ENCODE results near the gene GLS. TPM values are rescaled to one million over a fixed set of nuclear protein-coding genes. Genes with fewer than 3 reads are reported as not detected.

Gene GLS
- total and polyA plus RNA-seq, 2 of the 13 experiments (the other 11 are each of a cell fraction or from before 2014, with no cell fraction given): 78.6 to 183 TPM

DNA sequence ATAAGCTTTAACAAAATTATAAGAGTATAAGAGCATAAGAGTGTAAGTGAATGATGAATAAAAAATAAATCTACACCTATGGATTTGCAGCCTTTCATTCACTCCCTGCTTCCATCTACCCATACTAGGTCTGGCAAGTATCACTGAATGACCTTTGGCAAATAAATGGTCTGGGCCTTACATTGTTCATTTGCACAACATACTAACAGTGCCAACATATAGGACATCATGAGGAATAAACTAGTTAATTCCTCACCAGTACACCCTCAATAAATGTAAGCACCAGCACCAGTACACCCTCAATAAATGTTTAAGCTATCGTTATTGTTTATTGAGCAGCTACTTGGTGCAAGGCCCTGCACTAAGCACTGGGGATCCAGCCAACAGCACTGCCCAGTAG lies 106.5 kb downstream of the GLS start:
- intact Hi-C loops (cut with micrococcal nuclease; ENCODE audit: unreplicated experiment) (loop anchor here (10.0 kb wide), 1 partner anchor 382 kb away; no protein-coding TSS in a partner anchor), in situ Hi-C loops (cut with HindIII; ENCODE audit: extremely low pct_ligation_motif_present, low pct_unique_long_range_greater_than_20kb) (no loop called here)
- FAIRE-seq: no peak
- no peak overlapping the region for H3K27ac ChIP-seq (ENCODE audit: extremely low read length, insufficient read depth, low read length)
- no peak overlapping the region for H3K9ac ChIP-seq (ENCODE audit: insufficient read depth, low read depth, low read length)
- ChIA-PET POLR2A (no interaction called here), CTCF (ENCODE audit: low intra/inter-chr PET ratio, low total read pairs) (no interaction called here)
- no peaks in the 10 kb centered on the region for H3K79me2 ChIP-seq (ENCODE audit: insufficient read depth, low read length)
- no peaks in the 10 kb centered on the region for H3K27me3 ChIP-seq (ENCODE audit: control insufficient read depth in 1 of 2, insufficient read depth in 2 of 2, low read length in 2 of 2)
- no peaks in the 10 kb centered on the region for H3K9me3 ChIP-seq (ENCODE audit: low read length)
- H3K4me1 ChIP-seq (ENCODE audit: insufficient read depth, low read length): no peaks in the 10 kb centered on the region
- no peaks in the 10 kb centered on the region for H4K20me1 ChIP-seq (ENCODE audit: insufficient read depth, low read length)
- 92% methylated on average over 1 of the region's 1 CpG for WGBS (ENCODE audit: low lambda C conversion rate)
- no peak overlapping the region for H3K4me3 ChIP-seq (replicated peaks in 1 of 3; ENCODE audit: insufficient read depth in 1 of 3, low read depth in 2 of 3, low read length in 3 of 3)
- H2AFZ ChIP-seq (ENCODE audit: low read length): no peak overlapping the region
- no peak for DNase-seq (ENCODE audit: low spot score)
- no TSS peak for BruUV-seq (replicated peaks)
- peaks cover 32 to 98% of the 10 kb centered on the region in 2 experiments for H3K36me3 ChIP-seq (replicated peaks in 1 of 2; ENCODE audit: control insufficient read depth in 1 of 2, insufficient read depth in 2 of 2, low read length in 2 of 2)
- ATAC-seq: no peak
- no peak overlapping the region for H3K4me2 ChIP-seq (ENCODE audit: low read depth, low read length)
- TF ChIP-seq, protein P1, sequence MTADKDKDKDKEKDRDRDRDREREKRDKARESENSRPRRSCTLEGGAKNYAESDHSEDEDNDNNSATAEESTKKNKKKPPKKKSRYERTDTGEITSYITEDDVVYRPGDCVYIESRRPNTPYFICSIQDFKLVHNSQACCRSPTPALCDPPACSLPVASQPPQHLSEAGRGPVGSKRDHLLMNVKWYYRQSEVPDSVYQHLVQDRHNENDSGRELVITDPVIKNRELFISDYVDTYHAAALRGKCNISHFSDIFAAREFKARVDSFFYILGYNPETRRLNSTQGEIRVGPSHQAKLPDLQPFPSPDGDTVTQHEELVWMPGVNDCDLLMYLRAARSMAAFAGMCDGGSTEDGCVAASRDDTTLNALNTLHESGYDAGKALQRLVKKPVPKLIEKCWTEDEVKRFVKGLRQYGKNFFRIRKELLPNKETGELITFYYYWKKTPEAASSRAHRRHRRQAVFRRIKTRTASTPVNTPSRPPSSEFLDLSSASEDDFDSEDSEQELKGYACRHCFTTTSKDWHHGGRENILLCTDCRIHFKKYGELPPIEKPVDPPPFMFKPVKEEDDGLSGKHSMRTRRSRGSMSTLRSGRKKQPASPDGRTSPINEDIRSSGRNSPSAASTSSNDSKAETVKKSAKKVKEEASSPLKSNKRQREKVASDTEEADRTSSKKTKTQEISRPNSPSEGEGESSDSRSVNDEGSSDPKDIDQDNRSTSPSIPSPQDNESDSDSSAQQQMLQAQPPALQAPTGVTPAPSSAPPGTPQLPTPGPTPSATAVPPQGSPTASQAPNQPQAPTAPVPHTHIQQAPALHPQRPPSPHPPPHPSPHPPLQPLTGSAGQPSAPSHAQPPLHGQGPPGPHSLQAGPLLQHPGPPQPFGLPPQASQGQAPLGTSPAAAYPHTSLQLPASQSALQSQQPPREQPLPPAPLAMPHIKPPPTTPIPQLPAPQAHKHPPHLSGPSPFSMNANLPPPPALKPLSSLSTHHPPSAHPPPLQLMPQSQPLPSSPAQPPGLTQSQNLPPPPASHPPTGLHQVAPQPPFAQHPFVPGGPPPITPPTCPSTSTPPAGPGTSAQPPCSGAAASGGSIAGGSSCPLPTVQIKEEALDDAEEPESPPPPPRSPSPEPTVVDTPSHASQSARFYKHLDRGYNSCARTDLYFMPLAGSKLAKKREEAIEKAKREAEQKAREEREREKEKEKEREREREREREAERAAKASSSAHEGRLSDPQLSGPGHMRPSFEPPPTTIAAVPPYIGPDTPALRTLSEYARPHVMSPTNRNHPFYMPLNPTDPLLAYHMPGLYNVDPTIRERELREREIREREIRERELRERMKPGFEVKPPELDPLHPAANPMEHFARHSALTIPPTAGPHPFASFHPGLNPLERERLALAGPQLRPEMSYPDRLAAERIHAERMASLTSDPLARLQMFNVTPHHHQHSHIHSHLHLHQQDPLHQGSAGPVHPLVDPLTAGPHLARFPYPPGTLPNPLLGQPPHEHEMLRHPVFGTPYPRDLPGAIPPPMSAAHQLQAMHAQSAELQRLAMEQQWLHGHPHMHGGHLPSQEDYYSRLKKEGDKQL (CRISPR knock-in tag; IDR thresholded peaks at IDR 0.05; ENCODE audit: low read depth): no peak
- TF ChIP-seq, protein P2, sequence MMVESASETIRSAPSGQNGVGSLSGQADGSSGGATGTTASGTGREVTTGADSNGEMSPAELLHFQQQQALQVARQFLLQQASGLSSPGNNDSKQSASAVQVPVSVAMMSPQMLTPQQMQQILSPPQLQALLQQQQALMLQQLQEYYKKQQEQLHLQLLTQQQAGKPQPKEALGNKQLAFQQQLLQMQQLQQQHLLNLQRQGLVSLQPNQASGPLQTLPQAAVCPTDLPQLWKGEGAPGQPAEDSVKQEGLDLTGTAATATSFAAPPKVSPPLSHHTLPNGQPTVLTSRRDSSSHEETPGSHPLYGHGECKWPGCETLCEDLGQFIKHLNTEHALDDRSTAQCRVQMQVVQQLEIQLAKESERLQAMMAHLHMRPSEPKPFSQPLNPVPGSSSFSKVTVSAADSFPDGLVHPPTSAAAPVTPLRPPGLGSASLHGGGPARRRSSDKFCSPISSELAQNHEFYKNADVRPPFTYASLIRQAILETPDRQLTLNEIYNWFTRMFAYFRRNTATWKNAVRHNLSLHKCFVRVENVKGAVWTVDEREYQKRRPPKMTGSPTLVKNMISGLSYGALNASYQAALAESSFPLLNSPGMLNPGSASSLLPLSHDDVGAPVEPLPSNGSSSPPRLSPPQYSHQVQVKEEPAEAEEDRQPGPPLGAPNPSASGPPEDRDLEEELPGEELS (CRISPR knock-in tag; IDR thresholded peaks at IDR 0.05): no peak
- no peak for TF ChIP-seq KMT2B (CRISPR knock-in tag; IDR thresholded peaks at IDR 0.05)
- TF ChIP-seq HCFC1 (IDR thresholded peaks at IDR 0.05; ENCODE audit: low read depth, low read length): no peak
- no peak for TF ChIP-seq ZNF33B (CRISPR knock-in tag; IDR thresholded peaks at IDR 0.05)
- TF ChIP-seq, protein P3, sequence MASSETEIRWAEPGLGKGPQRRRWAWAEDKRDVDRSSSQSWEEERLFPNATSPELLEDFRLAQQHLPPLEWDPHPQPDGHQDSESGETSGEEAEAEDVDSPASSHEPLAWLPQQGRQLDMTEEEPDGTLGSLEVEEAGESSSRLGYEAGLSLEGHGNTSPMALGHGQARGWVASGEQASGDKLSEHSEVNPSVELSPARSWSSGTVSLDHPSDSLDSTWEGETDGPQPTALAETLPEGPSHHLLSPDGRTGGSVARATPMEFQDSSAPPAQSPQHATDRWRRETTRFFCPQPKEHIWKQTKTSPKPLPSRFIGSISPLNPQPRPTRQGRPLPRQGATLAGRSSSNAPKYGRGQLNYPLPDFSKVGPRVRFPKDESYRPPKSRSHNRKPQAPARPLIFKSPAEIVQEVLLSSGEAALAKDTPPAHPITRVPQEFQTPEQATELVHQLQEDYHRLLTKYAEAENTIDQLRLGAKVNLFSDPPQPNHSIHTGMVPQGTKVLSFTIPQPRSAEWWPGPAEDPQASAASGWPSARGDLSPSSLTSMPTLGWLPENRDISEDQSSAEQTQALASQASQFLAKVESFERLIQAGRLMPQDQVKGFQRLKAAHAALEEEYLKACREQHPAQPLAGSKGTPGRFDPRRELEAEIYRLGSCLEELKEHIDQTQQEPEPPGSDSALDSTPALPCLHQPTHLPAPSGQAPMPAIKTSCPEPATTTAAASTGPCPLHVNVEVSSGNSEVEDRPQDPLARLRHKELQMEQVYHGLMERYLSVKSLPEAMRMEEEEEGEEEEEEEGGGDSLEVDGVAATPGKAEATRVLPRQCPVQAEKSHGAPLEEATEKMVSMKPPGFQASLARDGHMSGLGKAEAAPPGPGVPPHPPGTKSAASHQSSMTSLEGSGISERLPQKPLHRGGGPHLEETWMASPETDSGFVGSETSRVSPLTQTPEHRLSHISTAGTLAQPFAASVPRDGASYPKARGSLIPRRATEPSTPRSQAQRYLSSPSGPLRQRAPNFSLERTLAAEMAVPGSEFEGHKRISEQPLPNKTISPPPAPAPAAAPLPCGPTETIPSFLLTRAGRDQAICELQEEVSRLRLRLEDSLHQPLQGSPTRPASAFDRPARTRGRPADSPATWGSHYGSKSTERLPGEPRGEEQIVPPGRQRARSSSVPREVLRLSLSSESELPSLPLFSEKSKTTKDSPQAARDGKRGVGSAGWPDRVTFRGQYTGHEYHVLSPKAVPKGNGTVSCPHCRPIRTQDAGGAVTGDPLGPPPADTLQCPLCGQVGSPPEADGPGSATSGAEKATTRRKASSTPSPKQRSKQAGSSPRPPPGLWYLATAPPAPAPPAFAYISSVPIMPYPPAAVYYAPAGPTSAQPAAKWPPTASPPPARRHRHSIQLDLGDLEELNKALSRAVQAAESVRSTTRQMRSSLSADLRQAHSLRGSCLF (CRISPR knock-in tag; IDR thresholded peaks at IDR 0.05; ENCODE audit: borderline replicate concordance): no peak
- TF ChIP-seq ZMYM3 (CRISPR knock-in tag; IDR thresholded peaks at IDR 0.05): no peak
- TF ChIP-seq, protein P4, sequence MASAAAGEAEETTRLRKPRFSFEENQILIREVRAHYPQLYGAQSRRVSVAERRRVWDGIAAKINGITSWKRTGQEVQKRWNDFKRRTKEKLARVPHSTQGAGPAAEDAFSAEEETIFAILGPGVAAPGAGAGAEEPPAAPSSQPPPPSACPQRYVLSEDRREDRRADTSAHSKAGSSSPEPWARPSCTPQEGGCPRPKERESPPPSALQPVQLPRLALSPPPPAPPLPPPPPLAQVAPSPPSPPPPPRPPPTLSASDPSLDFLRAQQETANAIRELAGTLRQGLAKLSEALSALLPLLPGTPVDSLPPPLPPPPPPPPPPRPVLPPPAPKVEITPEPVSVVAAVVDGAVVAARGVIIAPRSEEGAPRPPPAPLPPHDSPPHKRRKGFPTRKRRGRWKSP (CRISPR knock-in tag; IDR thresholded peaks at IDR 0.05): no peak
- TF ChIP-seq RCOR2 (CRISPR knock-in tag; IDR thresholded peaks at IDR 0.05): no peak
- no peak for TF ChIP-seq ZFP37 (CRISPR knock-in tag; IDR thresholded peaks at IDR 0.05; ENCODE audit: borderline replicate concordance)

Measured in HepG2 (cell line).